Esophagus muscularis mucosa (tissue), 4 donors: ENCODE data around the gene CTTNBP2NL. TPM values are rescaled to one million over a fixed set of nuclear protein-coding genes. Genes with fewer than 3 reads are reported as not detected.
A peak's percentile ranks its signal among the peaks of the same experiment; 100 is the strongest.

ENCODE experiments used
- DNase-seq: peaks from one replicate; pipeline ENCODE4 v3.0.0-alpha.2; 2017; ENCODE audit errors: extremely low spot score
- H3K27ac ChIP-seq, 4 donors: fragments of 200-600 bp; sonication (generic); replicated peaks in 1 of 4; 1 replicate in 3 of 4; 2 replicates in 1 of 4; pipeline ENCODE4 v1.5.1; 2016 to 2019; ENCODE audit warnings: mild to moderate bottlenecking in 1 of 4
- H3K27me3 ChIP-seq, 4 donors: fragments of 200-600 bp; sonication (generic); one replicate each; pipeline versions ENCODE4 v1.5.1 to v1.6.0; 2016 to 2019
- H3K36me3 ChIP-seq, 4 donors: fragments of 200-600 bp; sonication (generic); one replicate each; pipeline ENCODE4 v1.5.1; 2016 to 2019
- H3K4me1 ChIP-seq, 4 donors: fragments of 200-600 bp; sonication (generic); one replicate each; pipeline ENCODE4 v1.5.1; 2016 to 2019
- H3K4me3 ChIP-seq, 4 donors: fragments of 200-600 bp; sonication (generic); 1 replicate in 2 of 4; 2 replicates in 2 of 4; pipeline ENCODE4 v1.5.1; 2016 to 2019; ENCODE audit warnings: mild to moderate bottlenecking in 4 of 4, moderate library complexity in 1 of 4
- H3K9me3 ChIP-seq, 4 donors: fragments of 200-600 bp; sonication (generic); 1 replicate in 3 of 4; 2 replicates in 1 of 4; pipeline ENCODE4 v1.5.1; 2016 to 2019
- CTCF ChIP-seq, 3 experiments: fragments of 200-600 bp in 2 of 3; fragments of 450-650 bp in 1 of 3; sonication (generic) in 2 of 3; IDR thresholded peaks; one replicate each; pipeline ENCODE4 v1.5.1; 2017 to 2019; ENCODE audit warnings: antibody characterized with exemption in 3 of 3, mild to moderate bottlenecking in 2 of 3, moderate library complexity in 1 of 3
- EP300 ChIP-seq: sonication (generic); formaldehyde crosslinking; IDR thresholded peaks from one replicate; pipeline ENCODE4 v1.6.1; 2017; ENCODE audit warnings: antibody characterized with exemption
- POLR2A ChIP-seq: fragments of 450-650 bp; IDR thresholded peaks from one replicate; pipeline ENCODE4 v1.6.1; 2017; ENCODE audit warnings: antibody characterized with exemption, moderate library complexity, mild to moderate bottlenecking, low read depth
- POLR2AphosphoS5 ChIP-seq, 2 donors: sonication (generic); formaldehyde crosslinking; IDR thresholded peaks; one replicate each; pipeline ENCODE4 v1.6.1; 2017; ENCODE audit warnings: antibody characterized with exemption in 2 of 2
- WGBS: methylation state at CpG from one replicate; pipeline ENCODE4 v1.1.5; 2018; 5-methylcytosine and 5-hydroxymethylcytosine counted together
- intact Hi-C: fragments of 100-400 bp; cut with DNase I; formaldehyde crosslinking; loops from one replicate; pipeline ENCODE4 v1.15.1; 2023
- total RNA-seq, 4 donors: library from RNA; depleted of rRNA; stranded (reverse); fragments of >200 nt; gene quantifications; one replicate each; pipeline versions ENCODE4 v1.1.0 to v1.2.1, GENCODE V29; 2016

CTTNBP2NL gene
- total RNA-seq, 4 donors from 2014 or later = 16.2 to 26.9 (median 19.0) TPM

GRCh38 chr1:112358061-112358770 lies 37.8 kb upstream of the CTTNBP2NL start:
- DNase-seq = peak; percentile 29
- TF ChIP-seq POLR2AphosphoS5 (IDR thresholded peaks at IDR 0.05) = no peak
- no peak for TF ChIP-seq CTCF (IDR thresholded peaks at IDR 0.05)
- no peak for TF ChIP-seq EP300
- TF ChIP-seq POLR2A = no peak
- intact Hi-C loops = no loop called here
- H3K27ac ChIP-seq = peak overlapping the region in 3 of 4 donors; percentile 85 to 87 (median 87)
- no peaks in the 10 kb centered on the region for H3K36me3 ChIP-seq
- H3K27me3 ChIP-seq = no peaks in the 10 kb centered on the region
- peak overlapping the region; percentile 39 to 51 (median 42) for H3K4me3 ChIP-seq
- 85% methylated on average over 8 of the region's 8 CpGs for WGBS
- no peaks in the 10 kb centered on the region for H3K9me3 ChIP-seq
- H3K4me1 ChIP-seq = peaks cover 20 to 49% (median 39%) of the 10 kb centered on the region in 4 donors

- Histone ChIP-seq H3K27ac (peak overlapping the region; percentile 80 to 87 (median 86)), H3K4me3 (peak overlapping the region; percentile 39 to 51 (median 42)), H3K9me3 (no peaks in the 10 kb centered on the region), H3K4me1 (peaks cover 20 to 49% (median 39%) of the 10 kb centered on the region in 4 donors), H3K36me3 (no peaks in the 10 kb centered on the region), H3K27me3 (no peaks in the 10 kb centered on the region)
- WGBS = 47% methylated on average over 4 of the region's 7 CpGs
- intact Hi-C loops = no loop called here
- DNase-seq = peak; percentile 95
- TF ChIP-seq POLR2AphosphoS5 (IDR thresholded peaks at IDR 0.05) = peak; percentile 45 to 51
- TF ChIP-seq EP300 = no peak
- TF ChIP-seq POLR2A = no peak
- peak; percentile 68 to 86 (median 79) for TF ChIP-seq CTCF (IDR thresholded peaks at IDR 0.05)
Observed at GRCh38 chr1:112358798-112359408, 37.1 kb upstream of the CTTNBP2NL start.

GRCh38 chr1:112359961-112360767 lies 35.9 kb upstream of the CTTNBP2NL start:
- DNase-seq = peak; percentile 92
- Histone ChIP-seq H3K4me1 (peaks cover 20 to 49% (median 39%) of the 10 kb centered on the region in 4 donors), H3K27ac (peak overlapping the region; percentile 80 to 87 (median 86)), H3K4me3 (peak overlapping the region; percentile 39 to 51 (median 42)), H3K9me3 (no peaks in the 10 kb centered on the region), H3K27me3 (no peaks in the 10 kb centered on the region), H3K36me3 (no peaks in the 10 kb centered on the region)
- TF ChIP-seq POLR2A = peak; percentile 14
- peak in 1 of 3 experiments; percentile 11 for TF ChIP-seq CTCF (IDR thresholded peaks at IDR 0.05)
- peak; percentile 68 to 88 for TF ChIP-seq POLR2AphosphoS5 (IDR thresholded peaks at IDR 0.05)
- TF ChIP-seq EP300 = peak; percentile 77
- 53% methylated on average over 11 of the region's 11 CpGs for whole genome bisulfite sequencing
- intact Hi-C loops = loop anchor here (10.0 kb wide), 1 partner anchor 575 kb away; no protein-coding TSS in a partner anchor

- no peaks in the 10 kb centered on the region for H3K9me3 ChIP-seq
- no peak overlapping the region for H3K4me3 ChIP-seq
- no peaks in the 10 kb centered on the region for H3K36me3 ChIP-seq
- TF ChIP-seq POLR2A (no peak), EP300 (no peak), CTCF (IDR thresholded peaks at IDR 0.05) (no peak), POLR2AphosphoS5 (IDR thresholded peaks at IDR 0.05) (no peak)
- H3K27me3 ChIP-seq = no peaks in the 10 kb centered on the region
- no peak for DNase-seq
- intact Hi-C loops = loop anchor here (10.0 kb wide), 1 partner anchor 579 kb away; no protein-coding TSS in a partner anchor
- peaks cover 20 to 29% (median 28%) of the 10 kb centered on the region in 4 donors for H3K4me1 ChIP-seq
- no peak overlapping the region for H3K27ac ChIP-seq
- 82% methylated on average over 2 of the region's 2 CpGs for WGBS
Observed at GRCh38 chr1:112363636-112364035, 32.4 kb upstream of the CTTNBP2NL start.
